Mammary epithelial cell (primary cell): Measurements from ENCODE around the gene NANP.

Source experiments
- CTCF ChIP-seq, 2 donors: IDR thresholded peaks in 1 of 2; conservative IDR thresholded peaks in 1 of 2; 2 replicates each; pipeline ENCODE4 v1.5.1; 2011 to 2012; ENCODE audit warnings: inconsistent platforms in 2 of 2, low read length in 2 of 2, mild to moderate bottlenecking in 2 of 2, control low read depth in 1 of 2, low read depth in 1 of 2; ENCODE audit not compliant: insufficient read depth in 1 of 2; ENCODE audit errors: extremely low read depth in 1 of 2
- EZH2 ChIP-seq: IDR thresholded peaks from 2 replicates; pipeline ENCODE4 v1.6.1; 2012; ENCODE audit warnings: low read length, inconsistent platforms, borderline replicate concordance

DNA sequence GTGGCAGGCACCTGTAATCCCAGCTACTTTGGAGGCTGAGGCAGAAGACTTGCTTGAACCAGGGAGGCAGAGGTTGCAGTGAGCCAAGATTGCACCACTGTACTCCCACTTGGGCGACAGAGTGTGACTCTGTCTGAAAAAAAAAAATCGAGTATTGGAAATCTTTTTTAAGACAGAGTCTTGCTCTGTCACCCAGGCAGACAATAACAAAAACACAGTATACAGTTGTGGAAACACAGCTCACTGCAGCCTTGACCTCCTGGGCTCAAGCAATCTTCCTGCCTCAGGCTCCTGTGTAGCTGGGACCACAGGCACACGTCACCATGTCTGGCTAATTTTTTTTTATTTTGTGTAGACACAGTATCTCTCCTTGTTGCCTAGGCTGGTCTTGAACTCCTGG lies 15.0 kb downstream of the NANP start:
- TF ChIP-seq CTCF (conservative IDR thresholded peaks at IDR 0.05 in 1 of 2, IDR thresholded peaks at IDR 0.05 in 1 of 2; ENCODE audit: extremely low read depth in 1 of 2, insufficient read depth in 1 of 2, low read depth in 1 of 2, low read length in 2 of 2) (no peak), EZH2 (no peak)
